Fibroblast of skin of left biceps (primary cell): Measurements from ENCODE around the gene SYTL3.
A peak's percentile ranks its signal among the peaks of the same experiment; 100 is the strongest.
"Not testable (repeated sequence)": the region's sequence is repeated elsewhere in the genome, so short reads cannot be mapped to it uniquely, and the experiment has no call there.

Experiments used
- DNase-seq, 2 experiments: peaks; one replicate each; pipeline ENCODE4 v3.0.0-alpha.2; 2013; ENCODE audit warnings: low read depth in 2 of 2

SYTL3 gene

GRCh38 chr6:158640519-158640918 lies 9.3 kb upstream of the SYTL3 start:
- no peak for DNase-seq

GRCh38 chr6:158642097-158642601 lies 7.7 kb upstream of the SYTL3 start:
- DNase-seq, result no peak

GRCh38 chr6:158643836-158644230 lies 6.0 kb upstream of the SYTL3 start:
- DNase-seq, result no peak

GRCh38 chr6:158644231-158645063 lies 5.4 kb upstream of the SYTL3 start, which contains the start of gene DYNLT1:
Gene DYNLT1 (minus strand): TSS chr6:158644743. CDS start chr6:158644708, 35 bp downstream.
- peak; percentile 69 to 71 for DNase-seq

GRCh38 chr6:158645064-158646022 lies 4.5 kb upstream of the SYTL3 start:
- DNase-seq, result no peak

- DNase-seq, result no peak
Observed at GRCh38 chr6:158646023-158646910, 3.6 kb upstream of the SYTL3 start.

- DNase-seq, result no peak
Observed at GRCh38 chr6:158647501-158647900, 2.4 kb upstream of the SYTL3 start.

GRCh38 chr6:158648682-158649131 lies 1.1 kb upstream of the SYTL3 start:
- DNase-seq, result peak; percentile 77 to 79

GRCh38 chr6:158651981-158652737 lies 2.3 kb downstream of the SYTL3 start:
- not testable (repeated sequence) for DNase-seq

GRCh38 chr6:158653577-158654354 lies 3.9 kb downstream of the SYTL3 start:
- DNase-seq, result no peak

- DNase-seq, result no peak
Observed at GRCh38 chr6:158654498-158654897, 4.6 kb downstream of the SYTL3 start.

GRCh38 chr6:158654960-158655489 lies 5.2 kb downstream of the SYTL3 start:
- DNase-seq, result peak; percentile 43

- no peak for DNase-seq
Observed at GRCh38 chr6:158655569-158656450, 6.0 kb downstream of the SYTL3 start.

GRCh38 chr6:158656986-158657385 lies 7.1 kb downstream of the SYTL3 start:
- DNase-seq, result not testable (repeated sequence)

- no peak for DNase-seq
Observed at GRCh38 chr6:158660333-158660754, 10.5 kb downstream of the SYTL3 start.

GRCh38 chr6:158661156-158661685 lies 11.4 kb downstream of the SYTL3 start:
- no peak for DNase-seq

GRCh38 chr6:158662607-158662953 lies 12.7 kb downstream of the SYTL3 start:
- DNase-seq, result no peak
